GM12878 (cell line): ENCODE results near the gene RNFT2. TPM values are rescaled to one million over a fixed set of nuclear protein-coding genes. Genes with fewer than 3 reads are reported as not detected.
A peak's percentile ranks its signal among the peaks of the same experiment; 100 is the strongest.

Experiments
- ATAC-seq: fragments of 200-7000 bp; cut with Tn5 transposase; 3 replicates; pipeline ENCODE4 v1.9.1; 2020; ENCODE audit warnings: mild to moderate bottlenecking, moderate library complexity
- BruUV-seq: library from RNA; stranded (reverse); fragments of 400-500 nt; replicated peaks from 2 replicates; lab custom pipeline; 2021; lab: Mats Ljungman, UMichigan
- CTCF ChIA-PET: fragments of 300-600 bp; sonication (Branson Sonifier 250); formaldehyde crosslinking; extraction: SDS; loops from one replicate; lab custom pipeline; 2021; ENCODE audit warnings: inconsistent platforms; lab: Yijun Ruan, JAX
- POLR2A ChIA-PET: fragments of 350-600 bp; formaldehyde crosslinking; extraction: SDS; loops from one replicate; lab custom pipeline; 2021; ENCODE audit warnings: inconsistent platforms; lab: Charles Lee
- RAD21 ChIA-PET: fragments of 300-600 bp; sonication (Branson Sonifier 250); formaldehyde crosslinking; loops from one replicate; lab custom pipeline; 2023; ENCODE audit warnings: antibody characterized with exemption; ENCODE audit not compliant: unreplicated experiment; lab: Charles Lee
- SMC1A ChIA-PET: fragments of 300-600 bp; sonication (Branson Sonifier 250); formaldehyde crosslinking; loops from one replicate; lab custom pipeline; 2023; ENCODE audit not compliant: unreplicated experiment, uncharacterized antibody; lab: Charles Lee
- DNase-seq: peaks from one replicate; pipeline ENCODE4 v3.0.0-alpha.2; 2011; ENCODE audit warnings: low read depth, low spot score
- FAIRE-seq: peaks from 3 replicates; lab custom pipeline; 2011; peaks lifted over from hg19 to GRCh38; lab: Jason Lieb, UNC
- H2AFZ ChIP-seq: 2 replicates; pipeline ENCODE4 v1.6.0; 2011; ENCODE audit warnings: low read depth, low read length, control low read depth; ENCODE audit not compliant: control insufficient read depth
- H3K27ac ChIP-seq: 2 replicates; pipeline ENCODE4 v1.5.1; 2011; ENCODE audit warnings: control low read depth; ENCODE audit not compliant: control insufficient read depth, insufficient read depth
- H3K27me3 ChIP-seq, 2 experiments: replicated peaks in 1 of 2; 2 replicates each; pipeline versions ENCODE4 v1.6.0 to v1.6.1; 2011; ENCODE audit warnings: low read length in 1 of 2; ENCODE audit not compliant: control insufficient read depth in 2 of 2, insufficient read depth in 2 of 2
- H3K36me3 ChIP-seq, 2 experiments: 2 replicates each; pipeline ENCODE4 v1.5.1; 2011; ENCODE audit warnings: low read length in 1 of 2; ENCODE audit not compliant: control insufficient read depth in 2 of 2, insufficient read depth in 2 of 2
- H3K4me1 ChIP-seq: 2 replicates; pipeline ENCODE4 v1.6.1; 2011; ENCODE audit warnings: mild to moderate bottlenecking, low read length, moderate library complexity, mixed read lengths; ENCODE audit not compliant: control insufficient read depth, insufficient read depth
- H3K4me2 ChIP-seq: 2 replicates; pipeline ENCODE4 v1.6.0; 2011; ENCODE audit warnings: control low read depth; ENCODE audit not compliant: control insufficient read depth, insufficient read depth
- H3K4me3 ChIP-seq: fragments of 200-600 bp; sonication (generic); 2 replicates; pipeline ENCODE4 v1.5.1; 2016
- H3K79me2 ChIP-seq: 2 replicates; pipeline ENCODE4 v1.6.0; 2011; ENCODE audit warnings: low read length; ENCODE audit not compliant: control insufficient read depth, insufficient read depth
- H3K9ac ChIP-seq: 2 replicates; pipeline ENCODE4 v1.8.0; 2011; ENCODE audit warnings: low read length, control low read depth, mixed read lengths; ENCODE audit not compliant: control insufficient read depth, insufficient read depth
- H3K9me3 ChIP-seq: replicated peaks from 3 replicates; pipeline ENCODE4 v1.5.1; 2011; ENCODE audit warnings: mild to moderate bottlenecking, low read length; ENCODE audit not compliant: control insufficient read depth, insufficient read depth
- H4K20me1 ChIP-seq: 2 replicates; pipeline ENCODE4 v1.6.0; 2011; ENCODE audit not compliant: control insufficient read depth, insufficient read depth
- ASH2L ChIP-seq: fragments of 300-600, 200-600 bp; sonication (generic); IDR thresholded peaks from 2 replicates; pipeline ENCODE4 v1.6.1; 2017; ENCODE audit warnings: low read depth, mild to moderate bottlenecking, borderline replicate concordance
- BACH1 ChIP-seq: fragments of 450-650 bp; IDR thresholded peaks from 2 replicates; pipeline ENCODE4 v1.6.1; 2017; ENCODE audit warnings: mild to moderate bottlenecking, borderline replicate concordance
- CEBPZ ChIP-seq: fragments of 150-350 bp; IDR thresholded peaks from 2 replicates; pipeline ENCODE4 v1.6.1; 2016; ENCODE audit warnings: low read depth, low read length
- CTCF ChIP-seq, 3 experiments: IDR thresholded peaks in 2 of 3; conservative IDR thresholded peaks in 1 of 3; 2 replicates each; pipeline ENCODE4 v1.5.1; 2011; ENCODE audit warnings: low read depth in 3 of 3, low read length in 3 of 3, mild to moderate bottlenecking in 3 of 3, control low read depth in 2 of 3, moderate library complexity in 2 of 3, inconsistent platforms in 1 of 3, mixed read lengths in 1 of 3; ENCODE audit not compliant: control insufficient read depth in 2 of 3, insufficient read depth in 1 of 3; ENCODE audit errors: extremely low read depth in 1 of 3
- ESRRA ChIP-seq: IDR thresholded peaks from 2 replicates; pipeline ENCODE4 v1.6.1; 2012; ENCODE audit warnings: mild to moderate bottlenecking, low read length, improper control_type of control experiment
- EZH2 ChIP-seq: IDR thresholded peaks from 2 replicates; pipeline ENCODE4 v1.6.1; 2012; ENCODE audit warnings: low read depth, mild to moderate bottlenecking, control low read depth, inconsistent platforms, low read length, borderline replicate concordance; ENCODE audit not compliant: control insufficient read depth
- HDAC2 ChIP-seq: fragments of 200-600 bp; sonication (generic); IDR thresholded peaks from 2 replicates; pipeline ENCODE4 v1.6.1; 2017
- MXI1 ChIP-seq: fragments of 150-350 bp; IDR thresholded peaks from 2 replicates; pipeline ENCODE4 v1.6.1; 2011; ENCODE audit warnings: low read depth, mild to moderate bottlenecking, inconsistent platforms, low read length, improper control_type of control experiment
- SUZ12 ChIP-seq: fragments of 200-600 bp; sonication (generic); IDR thresholded peaks from one replicate; pipeline ENCODE4 v1.6.1; 2018; ENCODE audit warnings: antibody characterized with exemption, mild to moderate bottlenecking; ENCODE audit not compliant: unreplicated experiment
- ZNF274 ChIP-seq: IDR thresholded peaks from one replicate; pipeline ENCODE4 v1.8.0; 2011; ENCODE audit not compliant: insufficient read length, insufficient read depth
- WGBS: methylation state at CpG from one replicate; pipeline ENCODE4 v1.1.6; 2016; ENCODE audit warnings: low lambda C conversion rate; ENCODE audit not compliant: insufficient replicate concordance, insufficient coverage; ENCODE audit errors: missing lambda C conversion rate; 5-methylcytosine and 5-hydroxymethylcytosine counted together
- in situ Hi-C: fragments of 300-500 bp; cut with MboI; formaldehyde crosslinking; loops from 9 replicates; pipeline ENCODE4 v1.14.3; 2018; ENCODE audit warnings: mixed read lengths
- intact Hi-C: fragments of 100-400 bp; cut with micrococcal nuclease; formaldehyde crosslinking; loops from one replicate; pipeline ENCODE4 v1.14.2; 2022; ENCODE audit not compliant: unreplicated experiment
- polyA plus RNA-seq, 11 experiments: library from polyadenylated mRNA; depleted of rRNA in 4 of 11; unstranded in 6 of 11; stranded (reverse) in 5 of 11; fragments of >200 nt; fragmentation: Nextera tagmentation in 4 of 11; fragmentation: Illumina TruSeq in 1 of 11; extraction: Ambion mirVana in 4 of 11; extraction: Trizol in 1 of 11; gene quantifications; 1 replicate in 1 of 11; 2 replicates in 10 of 11; pipeline versions ENCODE4 v1.2.1 to v1.2.3, GENCODE V29; 2011 to 2016; ENCODE audit warnings: inconsistent platforms in 2 of 11, missing spikeins in 2 of 11, low read depth in 1 of 11
- total RNA-seq, 4 experiments: library from RNA; depleted of rRNA in 3 of 4; stranded (reverse); fragments of >200 nt in 3 of 4; fragmentation: Illumina TruSeq in 1 of 4; extraction: Trizol in 1 of 4; gene quantifications; 2 replicates each; pipeline versions ENCODE4 v1.2.1 to v1.2.3, GENCODE V29; 2013 to 2021

The RNFT2 gene
- total and polyA plus RNA-seq, 10 of the 15 experiments (the other 5 are each of a cell fraction or from before 2014, with no cell fraction given) = 2.5 to 17.3 (median 9.7) TPM

GRCh38 chr12:116880213-116880816 lies 142.2 kb downstream of the RNFT2 start:
- BruUV-seq = no TSS peak
- POLR2A ChIA-PET = no interaction called here

DNA sequence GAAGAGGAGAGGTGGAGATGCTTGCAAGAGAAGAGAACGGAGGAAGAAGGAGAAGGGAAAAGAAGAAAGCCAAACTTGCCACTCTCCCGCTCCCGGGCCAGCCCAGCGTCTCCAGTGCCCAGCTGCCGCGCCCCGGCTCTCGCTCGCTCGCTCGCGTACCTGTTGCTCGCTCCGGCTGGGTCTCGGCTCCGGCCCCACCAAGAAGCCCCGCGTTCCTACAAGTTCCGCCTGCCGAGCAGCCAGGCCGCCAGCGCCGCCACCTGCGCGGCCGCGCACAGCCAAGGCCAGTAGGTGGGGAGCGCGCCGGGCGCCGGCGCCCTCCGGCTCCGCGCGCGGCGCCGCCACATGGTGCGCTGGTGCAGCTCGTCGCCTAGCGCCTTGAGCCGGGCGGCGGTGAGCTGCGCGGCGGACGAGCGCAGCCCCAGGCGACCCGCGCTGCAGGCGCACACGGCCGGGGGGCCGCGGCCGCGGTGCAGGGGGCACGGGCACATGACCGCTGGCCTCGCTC lies 142.8 kb downstream of the RNFT2 start:
- H3K4me3 ChIP-seq = no peak overlapping the region
- in situ Hi-C loops (no loop called here), intact Hi-C loops (loop anchor here (10.0 kb wide), 1 partner anchor 146 kb away; the partner anchor contains the start of genes RNFT2 and SPRING1)
- H3K4me2 ChIP-seq = peak overlapping the region; percentile 26; the same call in 1 of the 2 replicates
- ChIA-PET RAD21 (no interaction called here), CTCF (no interaction called here), POLR2A (no interaction called here), SMC1A (no interaction called here)
- H2AFZ ChIP-seq = peak overlapping the region; percentile 13; the same call in 1 of the 2 replicates
- peak; percentile 93 for ATAC-seq
- H3K36me3 ChIP-seq = no peaks in the 10 kb centered on the region
- WGBS = 1% methylated on average over 44 of the region's 65 CpGs
- no peaks in the 10 kb centered on the region; the same call in 1 of the 2 replicates for H3K4me1 ChIP-seq
- H3K9me3 ChIP-seq = no peaks in the 10 kb centered on the region
- no TSS peak for BruUV-seq
- no peak overlapping the region for H3K27ac ChIP-seq
- FAIRE-seq = no peak
- no peaks in the 10 kb centered on the region for H3K79me2 ChIP-seq
- peaks cover 22 to 25% of the 10 kb centered on the region in 2 experiments for H3K27me3 ChIP-seq
- H4K20me1 ChIP-seq = no peaks in the 10 kb centered on the region
- DNase-seq = no peak
- H3K9ac ChIP-seq = no peak overlapping the region
- TF ChIP-seq MXI1 = no peak
- TF ChIP-seq ZNF274 = no peak
- TF ChIP-seq HDAC2 = peak; percentile 93; the same call in 1 of the 2 replicates
- peak; percentile 36 for TF ChIP-seq SUZ12
- no peak for TF ChIP-seq CEBPZ
- TF ChIP-seq BACH1 = no peak
- TF ChIP-seq CTCF (IDR thresholded peaks at IDR 0.05 in 2 of 3, conservative IDR thresholded peaks at IDR 0.05 in 1 of 3; ENCODE audit: control insufficient read depth in 2 of 3, extremely low read depth in 1 of 3, insufficient read depth in 1 of 3, low read depth in 3 of 3, low read length in 3 of 3) = 0 out of 6 replicates have a peak, but pooled peaks of 2 of the 3 experiments have one; percentile 4 to 9

More at GRCh38 chr12:116880213-116880816, 142.2 kb downstream of the RNFT2 start:
- Histone ChIP-seq H3K4me1 (no peaks in the 10 kb centered on the region; the same call in 1 of the 2 replicates), H3K27me3 (peaks cover 22 to 25% of the 10 kb centered on the region in 2 experiments), H2AFZ (no peak overlapping the region), H3K27ac (no peak overlapping the region), H3K9me3 (no peaks in the 10 kb centered on the region), H3K36me3 (no peaks in the 10 kb centered on the region), H3K4me3 (no peak overlapping the region)
- no peak for FAIRE-seq
- in situ Hi-C loops = no loop called here
- TF ChIP-seq EZH2 (0 out of 2 replicates have a peak, but pooled peaks have one; percentile 28), ESRRA (no peak), ASH2L (no peak)
- TF ChIP-seq, all 136 proteins: peak for 1
- RAD21 ChIA-PET = no interaction called here
- Histone ChIP-seq H3K79me2 (no peaks in the 10 kb centered on the region), H3K4me2 (peak overlapping the region; percentile 26; the same call in 1 of the 2 replicates), H3K9ac (no peak overlapping the region), H4K20me1 (no peaks in the 10 kb centered on the region)
- DNase-seq (no peak), ATAC-seq (no peak)
- CTCF ChIA-PET = no interaction called here
- WGBS = 19% methylated on average over 21 of the region's 21 CpGs
- SMC1A ChIA-PET = no interaction called here
- intact Hi-C loops = loop anchor here (10.0 kb wide), 1 partner anchor 146 kb away; the partner anchor contains the start of genes RNFT2 and SPRING1
